PFSK-1 (cell line): ENCODE results near the gene HLCS.

Experiments
- FOXP2 ChIP-seq: optimal IDR thresholded peaks from 2 replicates; pipeline ENCODE3; 2011; ENCODE audit warnings: borderline replicate concordance, control low read depth, inconsistent platforms; ENCODE audit not compliant: insufficient read depth; ENCODE audit errors: extremely low read length, extremely low read depth
- POLR2AphosphoS5 ChIP-seq: IDR thresholded peaks from 2 replicates; pipeline ENCODE4 v1.6.1; 2012; ENCODE audit warnings: low read depth, mild to moderate bottlenecking, control low read depth, low read length, moderate library complexity
- SIN3A ChIP-seq: IDR thresholded peaks from 2 replicates; pipeline ENCODE4 v1.6.1; 2012; ENCODE audit warnings: mild to moderate bottlenecking, low read length, moderate library complexity, borderline replicate concordance; ENCODE audit not compliant: insufficient read depth
- TAF1 ChIP-seq: IDR thresholded peaks from 2 replicates; pipeline ENCODE4 v1.6.1; 2012; ENCODE audit warnings: low read length, control low read depth, borderline replicate concordance; ENCODE audit not compliant: insufficient read depth
- TF ChIP-seq, protein P1 (sequence below), 2 experiments: IDR thresholded peaks; 2 replicates each; pipeline versions ENCODE4 v1.6.1 to v1.8.0; 2011 to 2012; ENCODE audit warnings: low read depth in 2 of 2, low read length in 2 of 2, control low read depth in 1 of 2, inconsistent platforms in 1 of 2, mild to moderate bottlenecking in 1 of 2, moderate library complexity in 1 of 2; ENCODE audit not compliant: insufficient read depth in 1 of 2

Gene HLCS

DNA sequence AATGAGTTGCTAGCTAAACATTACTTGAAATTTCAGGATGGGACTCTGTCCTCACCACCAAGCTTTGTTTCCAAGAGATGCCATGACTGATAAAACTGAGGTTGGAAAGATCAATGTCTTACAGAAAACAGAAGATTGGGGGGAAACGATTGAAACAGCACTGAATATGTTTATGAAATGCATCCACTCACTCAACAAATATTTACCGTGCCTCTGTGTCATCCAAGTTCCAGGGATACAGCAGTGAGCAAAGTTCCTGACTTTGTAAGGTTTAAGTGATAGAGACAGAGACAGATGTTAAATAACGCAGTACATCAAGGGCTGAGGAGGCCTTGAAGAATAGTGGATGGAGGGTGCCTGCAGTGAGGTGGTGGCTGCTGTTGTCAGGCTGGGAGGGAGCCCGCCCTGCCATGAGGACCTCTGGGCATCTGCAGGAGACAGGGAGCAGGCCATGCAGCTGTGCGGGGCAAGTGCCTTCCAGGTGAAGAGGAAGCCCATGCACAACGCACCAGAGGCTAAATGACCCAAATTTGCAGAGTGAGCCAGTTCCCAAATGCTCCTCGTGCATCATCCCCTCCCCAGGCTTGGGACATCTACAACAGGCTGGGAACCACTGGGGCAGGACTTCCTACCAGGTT, 108.0 kb downstream of the HLCS start:
- TF ChIP-seq TAF1 (no peak), SIN3A (no peak)

DNA sequence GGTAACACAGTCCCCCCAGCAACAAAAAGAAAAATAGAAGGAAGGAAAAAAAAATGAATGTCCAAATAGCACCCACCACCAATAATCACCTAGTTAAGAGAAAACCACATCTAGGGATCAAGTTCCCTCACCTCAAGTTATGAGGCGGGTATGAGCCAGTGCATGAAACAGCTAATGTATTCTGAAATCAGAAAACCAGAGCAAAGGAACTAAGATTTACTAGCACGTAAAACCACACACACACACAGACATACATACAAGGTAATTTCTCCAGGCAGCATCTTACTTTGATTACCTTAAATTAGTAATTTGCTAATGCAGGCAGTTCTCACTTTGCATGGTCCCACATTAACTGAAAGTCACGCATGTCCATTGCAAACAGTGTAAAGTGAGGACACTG, 109.8 kb downstream of the HLCS start:
- TF ChIP-seq SIN3A (no peak), TAF1 (no peak), FOXP2 (no peak), POLR2AphosphoS5 (no peak)
- TF ChIP-seq, protein P1, sequence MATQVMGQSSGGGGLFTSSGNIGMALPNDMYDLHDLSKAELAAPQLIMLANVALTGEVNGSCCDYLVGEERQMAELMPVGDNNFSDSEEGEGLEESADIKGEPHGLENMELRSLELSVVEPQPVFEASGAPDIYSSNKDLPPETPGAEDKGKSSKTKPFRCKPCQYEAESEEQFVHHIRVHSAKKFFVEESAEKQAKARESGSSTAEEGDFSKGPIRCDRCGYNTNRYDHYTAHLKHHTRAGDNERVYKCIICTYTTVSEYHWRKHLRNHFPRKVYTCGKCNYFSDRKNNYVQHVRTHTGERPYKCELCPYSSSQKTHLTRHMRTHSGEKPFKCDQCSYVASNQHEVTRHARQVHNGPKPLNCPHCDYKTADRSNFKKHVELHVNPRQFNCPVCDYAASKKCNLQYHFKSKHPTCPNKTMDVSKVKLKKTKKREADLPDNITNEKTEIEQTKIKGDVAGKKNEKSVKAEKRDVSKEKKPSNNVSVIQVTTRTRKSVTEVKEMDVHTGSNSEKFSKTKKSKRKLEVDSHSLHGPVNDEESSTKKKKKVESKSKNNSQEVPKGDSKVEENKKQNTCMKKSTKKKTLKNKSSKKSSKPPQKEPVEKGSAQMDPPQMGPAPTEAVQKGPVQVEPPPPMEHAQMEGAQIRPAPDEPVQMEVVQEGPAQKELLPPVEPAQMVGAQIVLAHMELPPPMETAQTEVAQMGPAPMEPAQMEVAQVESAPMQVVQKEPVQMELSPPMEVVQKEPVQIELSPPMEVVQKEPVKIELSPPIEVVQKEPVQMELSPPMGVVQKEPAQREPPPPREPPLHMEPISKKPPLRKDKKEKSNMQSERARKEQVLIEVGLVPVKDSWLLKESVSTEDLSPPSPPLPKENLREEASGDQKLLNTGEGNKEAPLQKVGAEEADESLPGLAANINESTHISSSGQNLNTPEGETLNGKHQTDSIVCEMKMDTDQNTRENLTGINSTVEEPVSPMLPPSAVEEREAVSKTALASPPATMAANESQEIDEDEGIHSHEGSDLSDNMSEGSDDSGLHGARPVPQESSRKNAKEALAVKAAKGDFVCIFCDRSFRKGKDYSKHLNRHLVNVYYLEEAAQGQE (IDR thresholded peaks at IDR 0.05; ENCODE audit: insufficient read depth in 1 of 2, low read depth in 2 of 2, low read length in 2 of 2), result no peak

DNA sequence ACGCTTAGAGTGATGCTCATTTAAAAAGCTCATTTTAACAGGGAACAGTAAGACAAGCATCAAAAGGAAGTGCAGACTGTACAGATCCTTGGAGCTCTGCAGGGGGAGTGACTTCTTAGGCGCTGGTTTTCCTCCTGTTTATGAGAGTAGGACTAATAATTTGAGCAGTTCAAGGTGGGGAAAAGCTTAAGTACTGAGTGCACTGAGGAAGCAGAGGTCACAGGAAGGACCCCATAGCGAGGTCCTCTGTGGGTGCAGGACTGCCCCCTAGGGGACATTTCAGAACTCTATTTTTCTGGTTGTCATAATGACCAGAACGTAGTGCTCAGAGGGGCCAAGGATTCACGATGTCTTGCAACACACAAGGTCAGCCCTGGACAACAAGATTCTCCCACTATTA, 112.1 kb downstream of the HLCS start:
- TF ChIP-seq, protein P1 (IDR thresholded peaks at IDR 0.05; ENCODE audit: insufficient read depth in 1 of 2, low read depth in 2 of 2, low read length in 2 of 2), result no peak
- TF ChIP-seq SIN3A (no peak), FOXP2 (no peak), TAF1 (no peak), POLR2AphosphoS5 (no peak)

DNA sequence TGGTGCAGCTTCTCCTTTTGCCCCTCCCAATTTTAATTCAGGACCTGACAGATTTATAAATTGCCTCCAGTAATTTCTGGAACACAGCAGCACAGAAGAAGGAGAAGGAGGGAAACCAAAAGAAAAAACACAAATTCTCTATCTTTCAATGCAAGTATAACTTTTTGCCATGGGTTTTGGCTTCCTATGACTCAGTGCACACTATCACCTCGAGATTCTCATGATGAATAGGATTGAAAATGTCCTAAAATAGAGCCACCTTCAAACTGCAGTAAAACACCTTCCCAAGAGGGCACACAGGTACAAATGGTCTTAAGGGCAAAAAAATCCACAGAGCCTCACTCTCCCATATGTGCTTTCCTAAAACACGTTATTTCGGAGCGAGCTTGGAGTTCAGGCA, 113.6 kb downstream of the HLCS start:
- TF ChIP-seq, protein P1 (IDR thresholded peaks at IDR 0.05; ENCODE audit: insufficient read depth in 1 of 2, low read depth in 2 of 2, low read length in 2 of 2), result no peak
- TF ChIP-seq SIN3A, result no peak
- TF ChIP-seq TAF1, result no peak
- TF ChIP-seq POLR2AphosphoS5, result no peak
- no peak for TF ChIP-seq FOXP2

DNA sequence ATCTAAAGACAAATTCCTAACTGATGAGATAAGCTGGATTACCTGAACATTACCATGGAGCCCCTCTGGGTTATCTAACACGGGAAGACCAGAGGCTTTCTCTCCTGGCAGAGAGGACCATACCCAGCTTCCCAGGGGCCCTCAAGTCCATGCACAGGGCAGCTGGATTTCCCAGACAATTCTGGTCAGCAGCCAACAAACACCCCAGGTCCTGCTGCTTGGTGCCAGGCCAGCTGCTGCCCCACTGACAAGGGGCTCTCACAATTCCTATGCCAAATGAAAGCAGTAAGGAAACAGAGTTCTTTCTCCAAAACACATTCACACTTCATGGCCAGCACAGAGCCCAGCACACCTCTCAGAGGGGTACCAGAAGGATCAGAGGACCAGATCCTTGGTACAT, 114.2 kb downstream of the HLCS start:
- TF ChIP-seq FOXP2 (no peak), SIN3A (no peak), POLR2AphosphoS5 (no peak), TAF1 (no peak)
- TF ChIP-seq, protein P1 (IDR thresholded peaks at IDR 0.05; ENCODE audit: insufficient read depth in 1 of 2, low read depth in 2 of 2, low read length in 2 of 2), result no peak

DNA sequence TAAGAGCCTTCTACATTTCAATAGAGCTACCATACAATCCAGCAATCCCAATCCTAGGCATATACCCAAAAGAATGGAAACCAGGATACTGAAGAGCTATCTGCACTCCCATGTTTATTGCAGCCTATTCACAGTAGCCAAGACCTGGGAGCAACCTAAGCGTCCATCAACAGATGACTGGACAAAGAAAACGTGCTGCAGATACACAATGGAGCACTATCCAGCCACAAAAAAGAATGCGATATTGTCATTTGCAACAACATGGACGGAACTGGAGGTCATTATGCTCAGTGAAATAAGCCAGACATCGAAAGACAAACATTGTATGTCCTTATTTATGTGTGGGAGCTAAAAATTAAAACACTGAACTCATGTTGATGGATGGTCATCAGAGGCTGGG, 115.3 kb downstream of the HLCS start:
- TF ChIP-seq POLR2AphosphoS5 (no peak), SIN3A (no peak), FOXP2 (no peak), TAF1 (no peak)
- TF ChIP-seq, protein P1 (IDR thresholded peaks at IDR 0.05; ENCODE audit: insufficient read depth in 1 of 2, low read depth in 2 of 2, low read length in 2 of 2), result no peak
